ENCODE data around the gene FIZ1.

The FIZ1 gene

DNA sequence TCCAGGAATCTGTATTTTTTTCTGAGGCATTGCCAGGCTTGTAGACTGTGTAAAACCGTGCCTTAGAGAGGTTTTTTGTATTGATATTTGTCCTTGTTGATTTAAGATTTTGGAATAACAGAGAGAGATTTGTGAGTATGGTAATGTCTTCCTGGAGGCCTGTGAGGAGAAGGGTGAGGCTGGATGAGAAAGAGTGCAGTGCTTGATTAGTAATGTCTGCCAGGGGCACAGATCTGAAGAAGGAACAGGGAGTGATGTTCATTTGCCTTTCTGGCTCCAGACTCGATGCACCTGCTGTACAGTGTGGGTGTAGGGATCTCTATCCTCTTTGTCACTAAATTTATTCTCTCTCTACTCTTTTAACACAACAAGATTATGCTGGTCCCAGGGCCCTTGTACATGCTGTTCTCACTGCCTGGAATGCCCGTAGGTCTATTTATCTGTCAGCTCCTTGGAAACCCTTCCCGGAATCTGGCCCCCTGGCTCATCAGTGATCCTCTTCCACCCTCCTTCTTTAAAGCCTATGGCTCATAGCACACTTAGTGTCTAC is 4.2 kb downstream of the FIZ1 start (continued):
- TF ChIP-seq ZNF274 (IDR thresholded peaks at IDR 0.05; ENCODE audit: low read length), result no peak
- TF ChIP-seq ZNF274 (tag by site-specific recombination; IDR thresholded peaks at IDR 0.05; ENCODE audit: borderline replicate concordance), result no peak
- no peak for TF ChIP-seq ZNF544 (tag by site-specific recombination; IDR thresholded peaks at IDR 0.05)
- TF ChIP-seq, protein P1, sequence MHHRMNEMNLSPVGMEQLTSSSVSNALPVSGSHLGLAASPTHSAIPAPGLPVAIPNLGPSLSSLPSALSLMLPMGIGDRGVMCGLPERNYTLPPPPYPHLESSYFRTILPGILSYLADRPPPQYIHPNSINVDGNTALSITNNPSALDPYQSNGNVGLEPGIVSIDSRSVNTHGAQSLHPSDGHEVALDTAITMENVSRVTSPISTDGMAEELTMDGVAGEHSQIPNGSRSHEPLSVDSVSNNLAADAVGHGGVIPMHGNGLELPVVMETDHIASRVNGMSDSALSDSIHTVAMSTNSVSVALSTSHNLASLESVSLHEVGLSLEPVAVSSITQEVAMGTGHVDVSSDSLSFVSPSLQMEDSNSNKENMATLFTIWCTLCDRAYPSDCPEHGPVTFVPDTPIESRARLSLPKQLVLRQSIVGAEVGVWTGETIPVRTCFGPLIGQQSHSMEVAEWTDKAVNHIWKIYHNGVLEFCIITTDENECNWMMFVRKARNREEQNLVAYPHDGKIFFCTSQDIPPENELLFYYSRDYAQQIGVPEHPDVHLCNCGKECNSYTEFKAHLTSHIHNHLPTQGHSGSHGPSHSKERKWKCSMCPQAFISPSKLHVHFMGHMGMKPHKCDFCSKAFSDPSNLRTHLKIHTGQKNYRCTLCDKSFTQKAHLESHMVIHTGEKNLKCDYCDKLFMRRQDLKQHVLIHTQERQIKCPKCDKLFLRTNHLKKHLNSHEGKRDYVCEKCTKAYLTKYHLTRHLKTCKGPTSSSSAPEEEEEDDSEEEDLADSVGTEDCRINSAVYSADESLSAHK (tag by site-specific recombination; IDR thresholded peaks at IDR 0.05), result no peak
- TF ChIP-seq ZNF658 (tag by site-specific recombination; IDR thresholded peaks at IDR 0.05), result no peak
- no peak for TF ChIP-seq ZNF549 (tag by site-specific recombination; IDR thresholded peaks at IDR 0.05)
- TF ChIP-seq, protein P2, sequence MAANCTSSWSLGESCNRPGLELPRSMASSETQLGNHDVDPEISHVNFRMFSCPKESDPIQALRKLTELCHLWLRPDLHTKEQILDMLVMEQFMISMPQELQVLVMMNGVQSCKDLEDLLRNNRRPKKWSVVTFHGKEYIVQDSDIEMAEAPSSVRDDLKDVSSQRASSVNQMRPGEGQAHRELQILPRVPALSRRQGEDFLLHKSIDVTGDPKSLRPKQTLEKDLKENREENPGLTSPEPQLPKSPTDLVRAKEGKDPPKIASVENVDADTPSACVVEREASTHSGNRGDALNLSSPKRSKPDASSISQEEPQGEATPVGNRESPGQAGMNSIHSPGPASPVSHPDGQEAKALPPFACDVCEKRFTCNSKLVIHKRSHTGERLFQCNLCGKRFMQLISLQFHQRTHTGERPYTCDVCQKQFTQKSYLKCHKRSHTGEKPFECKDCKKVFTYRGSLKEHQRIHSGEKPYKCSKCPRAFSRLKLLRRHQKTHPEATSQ (tag by site-specific recombination; IDR thresholded peaks at IDR 0.05), result no peak
- TF ChIP-seq, protein P3, sequence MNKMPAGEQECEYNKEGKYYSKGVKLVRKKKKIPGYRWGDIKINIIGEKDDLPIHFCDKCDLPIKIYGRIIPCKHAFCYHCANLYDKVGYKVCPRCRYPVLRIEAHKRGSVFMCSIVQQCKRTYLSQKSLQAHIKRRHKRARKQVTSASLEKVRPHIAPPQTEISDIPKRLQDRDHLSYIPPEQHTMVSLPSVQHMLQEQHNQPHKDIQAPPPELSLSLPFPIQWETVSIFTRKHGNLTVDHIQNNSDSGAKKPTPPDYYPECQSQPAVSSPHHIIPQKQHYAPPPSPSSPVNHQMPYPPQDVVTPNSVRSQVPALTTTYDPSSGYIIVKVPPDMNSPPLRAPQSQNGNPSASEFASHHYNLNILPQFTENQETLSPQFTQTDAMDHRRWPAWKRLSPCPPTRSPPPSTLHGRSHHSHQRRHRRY (tag by site-specific recombination; IDR thresholded peaks at IDR 0.05), result no peak
- TF ChIP-seq WT1 (tag by site-specific recombination; IDR thresholded peaks at IDR 0.05), result no peak
- peak; percentile 57 for TF ChIP-seq ZBTB20 (tag by site-specific recombination; IDR thresholded peaks at IDR 0.05)
- TF ChIP-seq ZNF175 (tag by site-specific recombination; IDR thresholded peaks at IDR 0.05), result no peak
- TF ChIP-seq ZNF664 (tag by site-specific recombination; IDR thresholded peaks at IDR 0.05), result no peak
- TF ChIP-seq ZNF791 (tag by site-specific recombination; IDR thresholded peaks at IDR 0.05), result no peak
- TF ChIP-seq ZNF23 (tag by site-specific recombination; IDR thresholded peaks at IDR 0.05; ENCODE audit: borderline replicate concordance), result peak; percentile 97
- TF ChIP-seq, protein P4, sequence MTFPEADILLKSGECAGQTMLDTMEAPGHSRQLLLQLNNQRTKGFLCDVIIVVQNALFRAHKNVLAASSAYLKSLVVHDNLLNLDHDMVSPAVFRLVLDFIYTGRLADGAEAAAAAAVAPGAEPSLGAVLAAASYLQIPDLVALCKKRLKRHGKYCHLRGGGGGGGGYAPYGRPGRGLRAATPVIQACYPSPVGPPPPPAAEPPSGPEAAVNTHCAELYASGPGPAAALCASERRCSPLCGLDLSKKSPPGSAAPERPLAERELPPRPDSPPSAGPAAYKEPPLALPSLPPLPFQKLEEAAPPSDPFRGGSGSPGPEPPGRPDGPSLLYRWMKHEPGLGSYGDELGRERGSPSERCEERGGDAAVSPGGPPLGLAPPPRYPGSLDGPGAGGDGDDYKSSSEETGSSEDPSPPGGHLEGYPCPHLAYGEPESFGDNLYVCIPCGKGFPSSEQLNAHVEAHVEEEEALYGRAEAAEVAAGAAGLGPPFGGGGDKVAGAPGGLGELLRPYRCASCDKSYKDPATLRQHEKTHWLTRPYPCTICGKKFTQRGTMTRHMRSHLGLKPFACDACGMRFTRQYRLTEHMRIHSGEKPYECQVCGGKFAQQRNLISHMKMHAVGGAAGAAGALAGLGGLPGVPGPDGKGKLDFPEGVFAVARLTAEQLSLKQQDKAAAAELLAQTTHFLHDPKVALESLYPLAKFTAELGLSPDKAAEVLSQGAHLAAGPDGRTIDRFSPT (tag by site-specific recombination; IDR thresholded peaks at IDR 0.05), result no peak
- no peak for TF ChIP-seq ZNF302 (tag by site-specific recombination; IDR thresholded peaks at IDR 0.05; ENCODE audit: low read depth)
- no peak for TF ChIP-seq ZNF169 (tag by site-specific recombination; IDR thresholded peaks at IDR 0.05)
- TF ChIP-seq, protein P5, sequence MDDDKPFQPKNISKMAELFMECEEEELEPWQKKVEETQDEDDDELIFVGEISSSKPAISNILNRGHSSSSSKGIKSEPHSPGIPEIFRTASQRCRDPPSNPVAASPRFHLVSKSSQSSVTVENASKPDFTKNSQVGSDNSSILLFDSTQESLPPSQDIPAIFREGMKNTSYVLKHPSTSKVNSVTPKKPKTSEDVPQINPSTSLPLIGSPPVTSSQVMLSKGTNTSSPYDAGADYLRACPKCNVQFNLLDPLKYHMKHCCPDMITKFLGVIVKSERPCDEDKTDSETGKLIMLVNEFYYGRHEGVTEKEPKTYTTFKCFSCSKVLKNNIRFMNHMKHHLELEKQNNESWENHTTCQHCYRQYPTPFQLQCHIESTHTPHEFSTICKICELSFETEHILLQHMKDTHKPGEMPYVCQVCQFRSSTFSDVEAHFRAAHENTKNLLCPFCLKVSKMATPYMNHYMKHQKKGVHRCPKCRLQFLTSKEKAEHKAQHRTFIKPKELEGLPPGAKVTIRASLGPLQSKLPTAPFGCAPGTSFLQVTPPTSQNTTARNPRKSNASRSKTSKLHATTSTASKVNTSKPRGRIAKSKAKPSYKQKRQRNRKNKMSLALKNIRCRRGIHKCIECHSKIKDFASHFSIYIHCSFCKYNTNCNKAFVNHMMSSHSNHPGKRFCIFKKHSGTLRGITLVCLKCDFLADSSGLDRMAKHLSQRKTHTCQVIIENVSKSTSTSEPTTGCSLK (tag by site-specific recombination; IDR thresholded peaks at IDR 0.05), result no peak
- no peak for TF ChIP-seq ZNF16 (tag by site-specific recombination; IDR thresholded peaks at IDR 0.05; ENCODE audit: low read depth)
- TF ChIP-seq GLIS1 (tag by site-specific recombination; IDR thresholded peaks at IDR 0.05), result no peak

Measured in HEK293 (cell line).